ENCODE results near the gene SMG9.

The SMG9 gene

GRCh38 chr19:43754253-43754502 is 584 bp downstream of the SMG9 start:
- H3K36me3 ChIP-seq (ENCODE audit: control insufficient read depth in 1 of 2, insufficient read depth in 2 of 2, low read depth in 1 of 2, low read length in 2 of 2) = peaks cover 12 to 30% of the 10 kb centered on the region in 2 experiments
- H3K27ac ChIP-seq (ENCODE audit: low read length, poor library complexity, severe bottlenecking) = peak overlapping the region; percentile 94
- H2BK120ac ChIP-seq (ENCODE audit: low read depth, low read length) = peak overlapping the region; percentile 27
- no peak overlapping the region for H3K23ac ChIP-seq (ENCODE audit: low read length in 2 of 2)
- WGBS = 1% methylated on average over 11 of the region's 11 CpGs
- no peak overlapping the region for H4K8ac ChIP-seq (ENCODE audit: low read length)
- peaks cover 18% of the 10 kb centered on the region for H3K79me1 ChIP-seq (replicated peaks; ENCODE audit: low read length, poor library complexity, severe bottlenecking)
- H3K4me1 ChIP-seq (ENCODE audit: control insufficient read depth, insufficient read depth, low read depth, low read length) = peaks cover 24% of the 10 kb centered on the region
- H3K9me3 ChIP-seq (ENCODE audit: control insufficient read depth, low read length) = no peaks in the 10 kb centered on the region
- no peak overlapping the region for H2AFZ ChIP-seq (ENCODE audit: low read depth, low read length)
- DNase-seq = no peak
- peak overlapping the region; percentile 100 for H3K4me2 ChIP-seq (ENCODE audit: low read length, poor library complexity, severe bottlenecking)
- H2BK5ac ChIP-seq (ENCODE audit: low read depth, low read length, poor library complexity, severe bottlenecking) = peak overlapping the region; percentile 98
- H4K91ac ChIP-seq (ENCODE audit: low read length) = no peak overlapping the region
- no peaks in the 10 kb centered on the region for H3K27me3 ChIP-seq (ENCODE audit: control insufficient read depth in 1 of 2, insufficient read depth in 1 of 2, low read length in 2 of 2)
- H3K4ac ChIP-seq (ENCODE audit: low read depth in 1 of 2, low read length in 2 of 2) = peak overlapping the region; percentile 24 to 77
- no peak overlapping the region for H2BK12ac ChIP-seq (ENCODE audit: low read length in 2 of 2)
- H3K9ac ChIP-seq (ENCODE audit: low read length) = peak overlapping the region; percentile 95
- peak overlapping the region; percentile 64 to 93 for H3K4me3 ChIP-seq (ENCODE audit: insufficient read depth in 1 of 2, low read depth in 1 of 2, low read length in 2 of 2)
- peak overlapping the region; percentile 50 to 94 for H3K18ac ChIP-seq (ENCODE audit: low read depth in 1 of 2, low read length in 2 of 2)
- H2BK15ac ChIP-seq (ENCODE audit: low read depth, poor library complexity, severe bottlenecking) = peak overlapping the region; percentile 74
- peak overlapping the region; percentile 83 for H2AK5ac ChIP-seq (ENCODE audit: low read length, severe bottlenecking)
- no peak overlapping the region for H3K14ac ChIP-seq (ENCODE audit: low read length in 2 of 2)

DNA sequence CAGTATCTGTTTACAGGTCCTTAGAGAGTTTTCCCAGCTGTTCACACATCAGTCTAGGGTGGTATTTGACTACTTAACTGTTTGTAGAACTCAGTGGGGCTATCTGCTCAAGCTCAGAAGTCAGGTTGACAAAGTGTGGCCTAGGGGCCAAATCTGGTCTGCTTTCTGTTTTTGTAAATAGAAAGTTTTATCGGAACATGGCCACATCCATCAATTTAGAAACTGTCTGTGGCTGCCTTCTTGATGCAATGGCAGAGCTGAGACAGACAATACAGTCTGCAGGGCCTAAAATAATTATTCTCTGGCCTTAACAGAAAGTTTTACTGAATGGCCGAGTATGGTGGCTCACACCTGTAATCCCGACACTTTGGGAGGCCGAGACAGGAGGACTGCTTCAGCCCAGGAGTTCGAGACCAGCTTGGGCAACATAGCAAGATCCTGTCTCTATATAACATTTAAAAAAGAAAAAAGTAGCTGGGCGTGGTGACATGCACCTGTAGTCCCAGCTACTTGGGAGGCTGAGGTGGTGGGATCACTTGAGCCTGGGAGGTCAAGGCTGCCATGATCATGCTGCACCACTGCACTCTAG is 2.4 kb downstream of the SMG9 start:
- Histone ChIP-seq H3K9ac (ENCODE audit: low read length) (peak overlapping the region; percentile 10), H3K36me3 (ENCODE audit: control insufficient read depth in 1 of 2, insufficient read depth in 2 of 2, low read depth in 1 of 2, low read length in 2 of 2) (peaks cover 24 to 47% of the 10 kb centered on the region in 2 experiments), H2BK12ac (ENCODE audit: low read length in 2 of 2) (no peak overlapping the region), H2BK5ac (ENCODE audit: low read depth, low read length, poor library complexity, severe bottlenecking) (peak overlapping the region; percentile 79), H3K4me3 (ENCODE audit: insufficient read depth in 1 of 2, low read depth in 1 of 2, low read length in 2 of 2) (peak overlapping the region in 1 of 2 experiments; percentile 93), H2BK15ac (ENCODE audit: low read depth, poor library complexity, severe bottlenecking) (no peak overlapping the region), H3K14ac (ENCODE audit: low read length in 2 of 2) (no peak overlapping the region), H3K79me1 (replicated peaks; ENCODE audit: low read length, poor library complexity, severe bottlenecking) (peaks cover 22% of the 10 kb centered on the region), H3K4me1 (ENCODE audit: control insufficient read depth, insufficient read depth, low read depth, low read length) (peaks cover 33% of the 10 kb centered on the region), H3K27me3 (ENCODE audit: control insufficient read depth in 1 of 2, insufficient read depth in 1 of 2, low read length in 2 of 2) (no peaks in the 10 kb centered on the region), H3K27ac (ENCODE audit: low read length, poor library complexity, severe bottlenecking) (peak overlapping the region; percentile 94), H2AK5ac (ENCODE audit: low read length, severe bottlenecking) (peak overlapping the region; percentile 96), H4K91ac (ENCODE audit: low read length) (no peak overlapping the region), H3K9me3 (ENCODE audit: control insufficient read depth, low read length) (no peaks in the 10 kb centered on the region), H2AFZ (ENCODE audit: low read depth, low read length) (no peak overlapping the region), H3K23ac (ENCODE audit: low read length in 2 of 2) (no peak overlapping the region), H3K18ac (ENCODE audit: low read depth in 1 of 2, low read length in 2 of 2) (no peak overlapping the region), H4K8ac (ENCODE audit: low read length) (no peak overlapping the region), H3K4me2 (ENCODE audit: low read length, poor library complexity, severe bottlenecking) (no peak overlapping the region), H2BK120ac (ENCODE audit: low read depth, low read length) (no peak overlapping the region), H3K4ac (ENCODE audit: low read depth in 1 of 2, low read length in 2 of 2) (no peak overlapping the region)
- WGBS = 89% methylated on average over 5 of the region's 6 CpGs
- DNase-seq = peak; percentile 19

- Histone ChIP-seq H3K36me3 (ENCODE audit: control insufficient read depth in 1 of 2, insufficient read depth in 2 of 2, low read depth in 1 of 2, low read length in 2 of 2) (peaks cover 31 to 55% of the 10 kb centered on the region in 2 experiments), H2AFZ (ENCODE audit: low read depth, low read length) (no peak overlapping the region), H3K27ac (ENCODE audit: low read length, poor library complexity, severe bottlenecking) (peak overlapping the region; percentile 94), H2BK5ac (ENCODE audit: low read depth, low read length, poor library complexity, severe bottlenecking) (no peak overlapping the region), H4K8ac (ENCODE audit: low read length) (no peak overlapping the region), H3K79me1 (replicated peaks; ENCODE audit: low read length, poor library complexity, severe bottlenecking) (peaks cover 25% of the 10 kb centered on the region), H2AK5ac (ENCODE audit: low read length, severe bottlenecking) (peak overlapping the region; percentile 96), H3K4me2 (ENCODE audit: low read length, poor library complexity, severe bottlenecking) (no peak overlapping the region), H2BK15ac (ENCODE audit: low read depth, poor library complexity, severe bottlenecking) (no peak overlapping the region), H3K14ac (ENCODE audit: low read length in 2 of 2) (no peak overlapping the region), H3K27me3 (ENCODE audit: control insufficient read depth in 1 of 2, insufficient read depth in 1 of 2, low read length in 2 of 2) (no peaks in the 10 kb centered on the region), H2BK12ac (ENCODE audit: low read length in 2 of 2) (no peak overlapping the region), H3K9me3 (ENCODE audit: control insufficient read depth, low read length) (no peaks in the 10 kb centered on the region), H3K18ac (ENCODE audit: low read depth in 1 of 2, low read length in 2 of 2) (no peak overlapping the region), H3K4me3 (ENCODE audit: insufficient read depth in 1 of 2, low read depth in 1 of 2, low read length in 2 of 2) (no peak overlapping the region), H3K9ac (ENCODE audit: low read length) (no peak overlapping the region), H3K4ac (ENCODE audit: low read depth in 1 of 2, low read length in 2 of 2) (no peak overlapping the region), H3K23ac (ENCODE audit: low read length in 2 of 2) (no peak overlapping the region), H3K4me1 (ENCODE audit: control insufficient read depth, insufficient read depth, low read depth, low read length) (peaks cover 38% of the 10 kb centered on the region), H4K91ac (ENCODE audit: low read length) (no peak overlapping the region), H2BK120ac (ENCODE audit: low read depth, low read length) (no peak overlapping the region)
- WGBS = 82% methylated on average over 2 of the region's 4 CpGs
- peak; percentile 47 for DNase-seq
Measured at GRCh38 chr19:43751466-43752220, 3.1 kb downstream of the SMG9 start.

DNA sequence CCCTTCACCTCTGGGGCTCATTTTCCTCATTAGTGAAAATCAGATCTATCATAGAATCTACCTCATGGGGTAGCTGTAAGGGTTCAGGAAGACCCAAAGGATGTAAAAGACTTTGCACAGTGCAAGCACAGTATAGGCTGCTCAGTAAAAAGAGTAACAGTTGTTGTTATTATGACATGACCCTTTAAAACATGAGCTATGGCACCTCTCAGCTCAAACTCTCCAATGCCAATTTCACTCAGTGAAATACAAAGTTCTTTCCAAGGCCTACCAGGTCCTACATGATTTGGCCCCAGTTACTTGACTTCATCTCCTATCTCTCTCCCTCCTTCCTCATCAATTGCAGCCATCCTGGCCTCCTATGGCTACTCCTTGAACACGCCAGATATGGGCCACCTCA is 4.9 kb downstream of the SMG9 start:
- Histone ChIP-seq H3K14ac (ENCODE audit: low read length in 2 of 2) (no peak overlapping the region), H3K18ac (ENCODE audit: low read depth in 1 of 2, low read length in 2 of 2) (no peak overlapping the region)
- 100% methylated on average over 1 of the region's 1 CpG for WGBS

More for the DNA sequence above, 4.9 kb downstream of the SMG9 start:
- Histone ChIP-seq H3K9me3 (ENCODE audit: control insufficient read depth, low read length) (no peaks in the 10 kb centered on the region), H2AK5ac (ENCODE audit: low read length, severe bottlenecking) (peak overlapping the region; percentile 45), H2BK5ac (ENCODE audit: low read depth, low read length, poor library complexity, severe bottlenecking) (no peak overlapping the region), H4K8ac (ENCODE audit: low read length) (no peak overlapping the region), H2AFZ (ENCODE audit: low read depth, low read length) (no peak overlapping the region), H3K4me3 (ENCODE audit: insufficient read depth in 1 of 2, low read depth in 1 of 2, low read length in 2 of 2) (no peak overlapping the region), H3K4me1 (ENCODE audit: control insufficient read depth, insufficient read depth, low read depth, low read length) (peaks cover 30% of the 10 kb centered on the region), H3K4me2 (ENCODE audit: low read length, poor library complexity, severe bottlenecking) (no peak overlapping the region), H3K36me3 (ENCODE audit: control insufficient read depth in 1 of 2, insufficient read depth in 2 of 2, low read depth in 1 of 2, low read length in 2 of 2) (peaks cover 38 to 63% of the 10 kb centered on the region in 2 experiments), H2BK120ac (ENCODE audit: low read depth, low read length) (no peak overlapping the region), H3K27me3 (ENCODE audit: control insufficient read depth in 1 of 2, insufficient read depth in 1 of 2, low read length in 2 of 2) (no peaks in the 10 kb centered on the region), H3K9ac (ENCODE audit: low read length) (no peak overlapping the region), H3K27ac (ENCODE audit: low read length, poor library complexity, severe bottlenecking) (no peak overlapping the region), H2BK12ac (ENCODE audit: low read length in 2 of 2) (no peak overlapping the region), H4K91ac (ENCODE audit: low read length) (no peak overlapping the region), H3K23ac (ENCODE audit: low read length in 2 of 2) (no peak overlapping the region), H3K79me1 (replicated peaks; ENCODE audit: low read length, poor library complexity, severe bottlenecking) (peaks cover 30% of the 10 kb centered on the region), H2BK15ac (ENCODE audit: low read depth, poor library complexity, severe bottlenecking) (no peak overlapping the region), H3K4ac (ENCODE audit: low read depth in 1 of 2, low read length in 2 of 2) (no peak overlapping the region)
- DNase-seq = no peak

Measured in mesenchymal stem cell (in vitro differentiated cells and primary cell).